ENCODE results near the gene EXOSC5. TPM values are rescaled to one million over a fixed set of nuclear protein-coding genes. Genes with fewer than 3 reads are reported as not detected.

Gene EXOSC5
- total and polyA plus RNA-seq, 2 of the 13 experiments (the other 11 are each of a cell fraction or from before 2014, with no cell fraction given) = 24.1 to 26.5 TPM

DNA sequence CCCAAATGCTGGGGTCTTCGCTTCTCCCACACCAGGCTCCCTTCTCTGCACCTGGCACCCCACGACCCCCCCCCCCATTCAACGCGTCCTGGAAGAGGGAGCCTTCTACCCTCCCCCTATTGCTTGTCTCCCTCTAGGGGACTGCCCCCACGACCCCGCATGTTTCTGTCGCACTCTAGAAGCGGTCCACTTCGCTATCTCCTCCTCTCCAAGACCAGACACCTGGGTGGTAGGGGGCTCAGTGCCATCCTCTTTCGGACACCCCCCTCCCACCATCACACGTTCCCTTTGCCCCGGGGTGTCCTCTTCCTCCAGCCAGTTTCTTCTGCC, 44.9 kb downstream of the EXOSC5 start (continued):
- TF ChIP-seq, protein P1, sequence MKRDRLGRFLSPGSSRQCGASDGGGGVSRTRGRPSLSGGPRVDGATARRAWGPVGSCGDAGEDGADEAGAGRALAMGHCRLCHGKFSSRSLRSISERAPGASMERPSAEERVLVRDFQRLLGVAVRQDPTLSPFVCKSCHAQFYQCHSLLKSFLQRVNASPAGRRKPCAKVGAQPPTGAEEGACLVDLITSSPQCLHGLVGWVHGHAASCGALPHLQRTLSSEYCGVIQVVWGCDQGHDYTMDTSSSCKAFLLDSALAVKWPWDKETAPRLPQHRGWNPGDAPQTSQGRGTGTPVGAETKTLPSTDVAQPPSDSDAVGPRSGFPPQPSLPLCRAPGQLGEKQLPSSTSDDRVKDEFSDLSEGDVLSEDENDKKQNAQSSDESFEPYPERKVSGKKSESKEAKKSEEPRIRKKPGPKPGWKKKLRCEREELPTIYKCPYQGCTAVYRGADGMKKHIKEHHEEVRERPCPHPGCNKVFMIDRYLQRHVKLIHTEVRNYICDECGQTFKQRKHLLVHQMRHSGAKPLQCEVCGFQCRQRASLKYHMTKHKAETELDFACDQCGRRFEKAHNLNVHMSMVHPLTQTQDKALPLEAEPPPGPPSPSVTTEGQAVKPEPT (CRISPR knock-in tag; IDR thresholded peaks at IDR 0.05; ENCODE audit: low read depth) = no peak
- TF ChIP-seq, protein P2, sequence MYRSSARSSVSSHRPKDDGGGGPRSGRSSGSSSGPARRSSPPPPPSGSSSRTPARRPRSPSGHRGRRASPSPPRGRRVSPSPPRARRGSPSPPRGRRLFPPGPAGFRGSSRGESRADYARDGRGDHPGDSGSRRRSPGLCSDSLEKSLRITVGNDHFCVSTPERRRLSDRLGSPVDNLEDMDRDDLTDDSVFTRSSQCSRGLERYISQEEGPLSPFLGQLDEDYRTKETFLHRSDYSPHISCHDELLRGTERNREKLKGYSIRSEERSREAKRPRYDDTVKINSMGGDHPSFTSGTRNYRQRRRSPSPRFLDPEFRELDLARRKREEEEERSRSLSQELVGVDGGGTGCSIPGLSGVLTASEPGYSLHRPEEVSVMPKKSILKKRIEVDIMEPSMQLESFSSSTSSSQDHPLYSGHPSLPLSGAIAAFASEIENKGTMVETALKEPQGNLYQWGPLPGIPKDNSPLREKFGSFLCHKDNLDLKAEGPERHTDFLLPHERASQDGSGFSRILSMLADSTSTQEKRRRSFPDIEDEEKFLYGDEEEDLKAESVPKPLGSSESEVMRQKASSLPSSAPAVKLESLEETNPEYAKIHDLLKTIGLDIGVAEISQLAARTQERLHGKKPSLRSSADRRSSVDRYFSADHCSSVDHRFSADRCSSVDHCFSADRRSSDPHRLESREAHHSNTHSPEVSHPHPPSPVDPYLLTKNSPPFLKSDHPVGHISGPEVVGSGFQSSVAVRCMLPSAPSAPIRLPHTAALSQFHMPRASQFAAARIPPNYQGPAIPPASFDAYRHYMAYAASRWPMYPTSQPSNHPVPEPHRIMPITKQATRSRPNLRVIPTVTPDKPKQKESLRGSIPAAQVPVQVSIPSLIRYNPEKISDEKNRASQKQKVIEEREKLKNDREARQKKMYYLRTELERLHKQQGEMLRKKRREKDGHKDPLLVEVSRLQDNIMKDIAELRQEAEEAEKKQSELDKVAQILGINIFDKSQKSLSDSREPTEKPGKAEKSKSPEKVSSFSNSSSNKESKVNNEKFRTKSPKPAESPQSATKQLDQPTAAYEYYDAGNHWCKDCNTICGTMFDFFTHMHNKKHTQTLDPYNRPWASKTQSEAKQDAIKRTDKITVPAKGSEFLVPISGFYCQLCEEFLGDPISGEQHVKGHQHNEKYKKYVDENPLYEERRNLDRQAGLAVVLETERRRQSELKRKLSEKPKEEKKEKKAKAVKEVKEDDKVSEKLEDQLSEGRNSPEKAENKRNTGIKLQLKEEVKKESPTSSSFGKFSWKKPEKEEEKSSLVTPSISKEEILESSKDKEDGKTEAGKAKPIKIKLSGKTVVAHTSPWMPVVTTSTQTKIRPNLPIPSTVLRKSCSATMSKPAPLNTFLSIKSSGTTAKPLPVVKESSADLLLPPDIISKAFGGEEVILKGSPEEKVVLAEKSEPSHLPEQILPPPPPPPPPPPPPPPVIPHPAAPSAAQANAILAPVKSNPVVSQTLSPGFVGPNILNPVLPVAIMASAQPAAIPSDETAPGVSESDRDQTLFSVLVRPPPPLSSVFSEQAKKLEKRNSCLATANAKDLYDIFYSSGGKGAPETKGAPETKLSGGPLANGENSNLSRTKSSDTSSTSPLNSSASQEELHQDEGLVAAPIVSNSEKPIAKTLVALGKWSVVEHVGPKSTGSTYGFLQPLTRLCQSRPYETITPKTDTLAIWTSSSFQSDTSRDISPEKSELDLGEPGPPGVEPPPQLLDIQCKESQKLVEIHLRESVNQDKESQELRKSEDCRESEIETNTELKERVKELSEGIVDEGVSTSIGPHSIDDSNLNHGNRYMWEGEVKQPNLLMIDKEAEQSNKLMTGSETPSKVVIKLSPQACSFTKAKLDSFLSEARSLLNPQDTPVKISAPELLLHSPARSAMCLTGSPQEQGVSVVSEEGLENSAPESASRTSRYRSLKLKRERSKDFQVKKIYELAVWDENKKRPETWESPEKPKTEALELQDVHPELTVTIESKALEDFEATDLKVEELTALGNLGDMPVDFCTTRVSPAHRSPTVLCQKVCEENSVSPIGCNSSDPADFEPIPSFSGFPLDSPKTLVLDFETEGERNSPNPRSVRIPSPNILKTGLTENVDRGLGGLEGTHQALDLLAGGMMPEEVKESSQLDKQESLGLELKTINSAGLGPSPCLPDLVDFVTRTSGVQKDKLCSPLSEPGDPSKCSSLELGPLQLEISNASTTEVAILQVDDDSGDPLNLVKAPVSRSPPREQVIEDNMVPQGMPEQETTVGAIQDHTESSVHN (CRISPR knock-in tag; IDR thresholded peaks at IDR 0.05) = no peak
- TF ChIP-seq, protein P3, sequence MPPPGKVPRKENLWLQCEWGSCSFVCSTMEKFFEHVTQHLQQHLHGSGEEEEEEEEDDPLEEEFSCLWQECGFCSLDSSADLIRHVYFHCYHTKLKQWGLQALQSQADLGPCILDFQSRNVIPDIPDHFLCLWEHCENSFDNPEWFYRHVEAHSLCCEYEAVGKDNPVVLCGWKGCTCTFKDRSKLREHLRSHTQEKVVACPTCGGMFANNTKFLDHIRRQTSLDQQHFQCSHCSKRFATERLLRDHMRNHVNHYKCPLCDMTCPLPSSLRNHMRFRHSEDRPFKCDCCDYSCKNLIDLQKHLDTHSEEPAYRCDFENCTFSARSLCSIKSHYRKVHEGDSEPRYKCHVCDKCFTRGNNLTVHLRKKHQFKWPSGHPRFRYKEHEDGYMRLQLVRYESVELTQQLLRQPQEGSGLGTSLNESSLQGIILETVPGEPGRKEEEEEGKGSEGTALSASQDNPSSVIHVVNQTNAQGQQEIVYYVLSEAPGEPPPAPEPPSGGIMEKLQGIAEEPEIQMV (CRISPR knock-in tag; IDR thresholded peaks at IDR 0.05; ENCODE audit: low read depth) = no peak
- TF ChIP-seq ZNF337 (CRISPR knock-in tag; IDR thresholded peaks at IDR 0.05; ENCODE audit: borderline replicate concordance, low read depth) (no peak), EZH2 (conservative IDR thresholded peaks at IDR 0.05; ENCODE audit: low read depth, low read length) (no peak), ZNF33B (CRISPR knock-in tag; IDR thresholded peaks at IDR 0.05) (no peak), HNF4A (CRISPR knock-in tag; IDR thresholded peaks at IDR 0.05) (no peak), ZFY (CRISPR knock-in tag; IDR thresholded peaks at IDR 0.05) (no peak)
- TF ChIP-seq, protein P4, sequence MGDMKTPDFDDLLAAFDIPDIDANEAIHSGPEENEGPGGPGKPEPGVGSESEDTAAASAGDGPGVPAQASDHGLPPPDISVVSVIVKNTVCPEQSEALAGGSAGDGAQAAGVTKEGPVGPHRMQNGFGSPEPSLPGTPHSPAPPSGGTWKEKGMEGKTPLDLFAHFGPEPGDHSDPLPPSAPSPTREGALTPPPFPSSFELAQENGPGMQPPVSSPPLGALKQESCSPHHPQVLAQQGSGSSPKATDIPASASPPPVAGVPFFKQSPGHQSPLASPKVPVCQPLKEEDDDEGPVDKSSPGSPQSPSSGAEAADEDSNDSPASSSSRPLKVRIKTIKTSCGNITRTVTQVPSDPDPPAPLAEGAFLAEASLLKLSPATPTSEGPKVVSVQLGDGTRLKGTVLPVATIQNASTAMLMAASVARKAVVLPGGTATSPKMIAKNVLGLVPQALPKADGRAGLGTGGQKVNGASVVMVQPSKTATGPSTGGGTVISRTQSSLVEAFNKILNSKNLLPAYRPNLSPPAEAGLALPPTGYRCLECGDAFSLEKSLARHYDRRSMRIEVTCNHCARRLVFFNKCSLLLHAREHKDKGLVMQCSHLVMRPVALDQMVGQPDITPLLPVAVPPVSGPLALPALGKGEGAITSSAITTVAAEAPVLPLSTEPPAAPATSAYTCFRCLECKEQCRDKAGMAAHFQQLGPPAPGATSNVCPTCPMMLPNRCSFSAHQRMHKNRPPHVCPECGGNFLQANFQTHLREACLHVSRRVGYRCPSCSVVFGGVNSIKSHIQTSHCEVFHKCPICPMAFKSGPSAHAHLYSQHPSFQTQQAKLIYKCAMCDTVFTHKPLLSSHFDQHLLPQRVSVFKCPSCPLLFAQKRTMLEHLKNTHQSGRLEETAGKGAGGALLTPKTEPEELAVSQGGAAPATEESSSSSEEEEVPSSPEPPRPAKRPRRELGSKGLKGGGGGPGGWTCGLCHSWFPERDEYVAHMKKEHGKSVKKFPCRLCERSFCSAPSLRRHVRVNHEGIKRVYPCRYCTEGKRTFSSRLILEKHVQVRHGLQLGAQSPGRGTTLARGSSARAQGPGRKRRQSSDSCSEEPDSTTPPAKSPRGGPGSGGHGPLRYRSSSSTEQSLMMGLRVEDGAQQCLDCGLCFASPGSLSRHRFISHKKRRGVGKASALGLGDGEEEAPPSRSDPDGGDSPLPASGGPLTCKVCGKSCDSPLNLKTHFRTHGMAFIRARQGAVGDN (CRISPR knock-in tag; IDR thresholded peaks at IDR 0.05) = no peak
- TF ChIP-seq, protein P5, sequence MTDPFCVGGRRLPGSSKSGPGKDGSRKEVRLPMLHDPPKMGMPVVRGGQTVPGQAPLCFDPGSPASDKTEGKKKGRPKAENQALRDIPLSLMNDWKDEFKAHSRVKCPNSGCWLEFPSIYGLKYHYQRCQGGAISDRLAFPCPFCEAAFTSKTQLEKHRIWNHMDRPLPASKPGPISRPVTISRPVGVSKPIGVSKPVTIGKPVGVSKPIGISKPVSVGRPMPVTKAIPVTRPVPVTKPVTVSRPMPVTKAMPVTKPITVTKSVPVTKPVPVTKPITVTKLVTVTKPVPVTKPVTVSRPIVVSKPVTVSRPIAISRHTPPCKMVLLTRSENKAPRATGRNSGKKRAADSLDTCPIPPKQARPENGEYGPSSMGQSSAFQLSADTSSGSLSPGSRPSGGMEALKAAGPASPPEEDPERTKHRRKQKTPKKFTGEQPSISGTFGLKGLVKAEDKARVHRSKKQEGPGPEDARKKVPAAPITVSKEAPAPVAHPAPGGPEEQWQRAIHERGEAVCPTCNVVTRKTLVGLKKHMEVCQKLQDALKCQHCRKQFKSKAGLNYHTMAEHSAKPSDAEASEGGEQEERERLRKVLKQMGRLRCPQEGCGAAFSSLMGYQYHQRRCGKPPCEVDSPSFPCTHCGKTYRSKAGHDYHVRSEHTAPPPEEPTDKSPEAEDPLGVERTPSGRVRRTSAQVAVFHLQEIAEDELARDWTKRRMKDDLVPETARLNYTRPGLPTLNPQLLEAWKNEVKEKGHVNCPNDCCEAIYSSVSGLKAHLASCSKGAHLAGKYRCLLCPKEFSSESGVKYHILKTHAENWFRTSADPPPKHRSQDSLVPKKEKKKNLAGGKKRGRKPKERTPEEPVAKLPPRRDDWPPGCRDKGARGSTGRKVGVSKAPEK (CRISPR knock-in tag; IDR thresholded peaks at IDR 0.05; ENCODE audit: borderline replicate concordance) = no peak
